ENCODE measurements around the gene OTUD5. TPM values are rescaled to one million over a fixed set of nuclear protein-coding genes. Genes with fewer than 3 reads are reported as not detected.
"Not testable (repeated sequence)": the region's sequence is repeated elsewhere in the genome, so short reads cannot be mapped to it uniquely, and the experiment has no call there.

The OTUD5 gene
- total RNA-seq, 1 donor from 2014 or later = 21.2 TPM

GRCh38 chrX:48989483-48989882, 32.1 kb upstream of the OTUD5 start:
- DNase-seq = no peak
- H3K4me1 ChIP-seq = no peaks in the 10 kb centered on the region
- no peaks in the 10 kb centered on the region for H3K9me3 ChIP-seq (replicated peaks)
- TF ChIP-seq CTCF (IDR thresholded peaks at IDR 0.05; ENCODE audit: borderline replicate concordance) = no peak
- peaks cover 22% of the 10 kb centered on the region for H3K36me3 ChIP-seq
- H3K4me3 ChIP-seq = no peak overlapping the region
- intact Hi-C loops (cut with micrococcal nuclease) = no loop called here
- no peaks in the 10 kb centered on the region for H3K27me3 ChIP-seq (ENCODE audit: low read depth)
- H3K27ac ChIP-seq (replicated peaks) = no peak overlapping the region

GRCh38 chrX:48983896-48984295, 26.5 kb upstream of the OTUD5 start:
- intact Hi-C loops (cut with micrococcal nuclease) = no loop called here
- Histone ChIP-seq H3K9me3 (replicated peaks) (no peaks in the 10 kb centered on the region), H3K36me3 (peaks cover 43% of the 10 kb centered on the region), H3K27me3 (ENCODE audit: low read depth) (no peaks in the 10 kb centered on the region), H3K4me3 (no peak overlapping the region), H3K4me1 (no peaks in the 10 kb centered on the region), H3K27ac (replicated peaks) (no peak overlapping the region)
- no peak for TF ChIP-seq CTCF (IDR thresholded peaks at IDR 0.05; ENCODE audit: borderline replicate concordance)
- no peak for DNase-seq

- TF ChIP-seq CTCF (IDR thresholded peaks at IDR 0.05; ENCODE audit: borderline replicate concordance) = no peak
- intact Hi-C loops (cut with micrococcal nuclease) = no loop called here
- no peak for DNase-seq
- no peak overlapping the region for H3K27ac ChIP-seq (replicated peaks)
- peaks cover 43% of the 10 kb centered on the region for H3K36me3 ChIP-seq
- no peak overlapping the region for H3K4me3 ChIP-seq
- no peaks in the 10 kb centered on the region for H3K4me1 ChIP-seq
- H3K27me3 ChIP-seq (ENCODE audit: low read depth) = no peaks in the 10 kb centered on the region
- H3K9me3 ChIP-seq (replicated peaks) = no peaks in the 10 kb centered on the region
These were observed 25.7 kb upstream of the OTUD5 start for GRCh38 chrX:48983081-48983480.

- TF ChIP-seq CTCF (IDR thresholded peaks at IDR 0.05; ENCODE audit: borderline replicate concordance) = no peak
- Histone ChIP-seq H3K27ac (replicated peaks) (no peak overlapping the region), H3K36me3 (peaks cover 53% of the 10 kb centered on the region)
These were observed 23.8 kb upstream of the OTUD5 start for GRCh38 chrX:48981178-48981577.

GRCh38 chrX:48980341-48980740, 22.9 kb upstream of the OTUD5 start:
- DNase-seq; H3K27me3 ChIP-seq (ENCODE audit: low read depth); intact Hi-C loops (cut with micrococcal nuclease); H3K27ac ChIP-seq (replicated peaks); H3K9me3 ChIP-seq (replicated peaks); H3K4me1 ChIP-seq; H3K4me3 ChIP-seq: not testable (repeated sequence)
- H3K36me3 ChIP-seq = peaks cover 55% of the 10 kb centered on the region

More at GRCh38 chrX:48981178-48981577, 23.8 kb upstream of the OTUD5 start:
- no peaks in the 10 kb centered on the region for H3K4me1 ChIP-seq
- no peak for DNase-seq
- intact Hi-C loops (cut with micrococcal nuclease) = no loop called here
- no peak overlapping the region for H3K4me3 ChIP-seq
- no peaks in the 10 kb centered on the region for H3K9me3 ChIP-seq (replicated peaks)
- H3K27me3 ChIP-seq (ENCODE audit: low read depth) = no peaks in the 10 kb centered on the region

GRCh38 chrX:48978226-48978625, 20.8 kb upstream of the OTUD5 start:
- DNase-seq = no peak
- H3K4me3 ChIP-seq = no peak overlapping the region
- no peak for TF ChIP-seq CTCF (IDR thresholded peaks at IDR 0.05; ENCODE audit: borderline replicate concordance)
- no peak overlapping the region for H3K27ac ChIP-seq (replicated peaks)
- no peaks in the 10 kb centered on the region for H3K4me1 ChIP-seq
- intact Hi-C loops (cut with micrococcal nuclease) = no loop called here
- no peaks in the 10 kb centered on the region for H3K27me3 ChIP-seq (ENCODE audit: low read depth)
- peaks cover 45% of the 10 kb centered on the region for H3K36me3 ChIP-seq
- no peaks in the 10 kb centered on the region for H3K9me3 ChIP-seq (replicated peaks)
